HL-60/S4 treated with phorbol 12-myristate 13-acetate at 8.2 ng/mL for 4 days and 3 days (cell line): Measurements from ENCODE around the gene CORO2A.

Experiments
- in situ Hi-C: fragments of 300-500 bp; cut with MboI; formaldehyde crosslinking; loops from 2 replicates; pipeline ENCODE4 v1.15.0; 2022; ENCODE audit warnings: low sequenced_read_pairs

The CORO2A gene

DNA sequence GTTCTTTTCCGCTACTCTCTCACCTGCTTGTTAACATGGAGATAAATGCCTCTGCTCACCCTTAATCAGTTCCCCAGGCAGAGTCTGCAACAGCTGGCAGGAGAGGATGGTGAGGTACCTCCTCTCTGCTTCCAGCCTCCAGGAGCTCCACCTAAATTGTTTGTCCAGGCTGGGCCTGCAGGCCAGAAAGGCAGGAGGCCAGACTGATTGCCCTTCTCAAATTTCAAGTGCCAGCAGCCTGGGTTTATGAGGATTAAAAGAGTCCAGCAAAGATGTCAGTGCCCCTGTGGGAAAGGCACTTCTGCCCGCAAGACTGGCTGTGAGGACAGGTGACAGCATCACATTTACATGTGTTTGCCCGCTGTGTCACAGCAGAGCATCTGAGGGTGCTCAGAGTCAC lies 19.8 kb downstream of the CORO2A start:
- in situ Hi-C loops = no loop called here

DNA sequence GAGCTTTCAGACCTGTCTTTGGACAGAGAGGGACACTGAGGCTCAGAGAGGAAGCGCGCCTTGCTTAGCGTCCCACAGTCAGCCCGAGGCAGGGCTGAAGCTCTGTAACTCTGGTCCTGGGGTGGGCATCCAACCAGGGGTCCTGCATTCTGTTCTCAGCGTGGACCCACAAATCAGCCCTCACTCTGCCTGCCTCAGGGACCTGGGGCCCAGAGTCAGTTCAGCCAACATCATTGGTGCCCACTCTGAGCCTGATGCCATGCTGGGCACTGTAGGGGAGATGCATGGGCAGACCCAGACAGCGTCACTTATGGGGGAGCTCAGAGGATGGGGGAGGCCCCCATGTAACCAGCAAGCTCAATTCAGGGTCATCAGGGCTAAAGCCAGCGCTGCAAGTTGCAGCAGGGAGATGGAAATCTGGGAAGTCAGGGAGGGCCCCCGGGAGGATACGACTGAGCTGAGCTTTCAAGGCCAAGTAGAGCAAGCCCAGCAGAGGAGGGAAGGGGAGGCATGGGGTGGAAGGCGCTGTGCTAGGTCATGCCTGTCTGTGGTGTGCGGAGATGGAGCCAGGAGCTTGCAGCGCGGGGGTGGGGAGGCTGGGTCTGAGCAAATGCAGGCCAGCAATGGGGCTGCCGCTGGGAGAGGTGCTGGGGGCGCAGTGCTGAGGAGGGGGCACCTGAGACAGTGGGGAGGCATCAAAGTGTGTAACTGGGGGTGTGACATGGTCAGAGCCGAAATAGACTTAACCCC lies 21.1 kb downstream of the CORO2A start:
- in situ Hi-C loops = no loop called here

DNA sequence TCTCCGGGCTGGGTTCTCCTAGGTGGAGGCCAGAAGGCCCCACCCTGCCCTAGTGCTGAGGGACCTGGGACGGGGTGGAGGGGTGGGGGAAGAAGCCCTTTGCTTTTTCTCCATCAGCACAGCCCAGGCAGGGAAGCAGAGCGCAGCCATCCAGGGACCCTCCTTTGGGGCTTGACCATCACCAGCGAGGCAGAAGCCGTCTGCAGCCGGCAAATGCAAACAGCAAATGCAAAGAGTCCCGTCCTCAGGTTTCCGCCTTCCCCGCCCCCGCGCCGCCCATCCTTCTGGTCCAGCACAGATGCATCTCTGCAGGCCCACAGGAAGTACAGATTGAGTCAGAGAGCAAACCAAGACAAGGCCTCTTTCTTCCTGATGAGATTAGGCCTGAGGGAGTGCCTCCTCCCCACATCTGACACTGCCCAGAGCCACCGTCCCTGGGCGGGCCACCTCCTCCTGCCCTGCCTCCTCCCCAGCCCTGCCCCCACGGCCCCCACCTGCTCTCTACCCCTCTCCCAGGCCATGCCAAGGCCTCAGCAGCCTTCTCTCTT lies 23.4 kb downstream of the CORO2A start:
- in situ Hi-C loops = no loop called here

DNA sequence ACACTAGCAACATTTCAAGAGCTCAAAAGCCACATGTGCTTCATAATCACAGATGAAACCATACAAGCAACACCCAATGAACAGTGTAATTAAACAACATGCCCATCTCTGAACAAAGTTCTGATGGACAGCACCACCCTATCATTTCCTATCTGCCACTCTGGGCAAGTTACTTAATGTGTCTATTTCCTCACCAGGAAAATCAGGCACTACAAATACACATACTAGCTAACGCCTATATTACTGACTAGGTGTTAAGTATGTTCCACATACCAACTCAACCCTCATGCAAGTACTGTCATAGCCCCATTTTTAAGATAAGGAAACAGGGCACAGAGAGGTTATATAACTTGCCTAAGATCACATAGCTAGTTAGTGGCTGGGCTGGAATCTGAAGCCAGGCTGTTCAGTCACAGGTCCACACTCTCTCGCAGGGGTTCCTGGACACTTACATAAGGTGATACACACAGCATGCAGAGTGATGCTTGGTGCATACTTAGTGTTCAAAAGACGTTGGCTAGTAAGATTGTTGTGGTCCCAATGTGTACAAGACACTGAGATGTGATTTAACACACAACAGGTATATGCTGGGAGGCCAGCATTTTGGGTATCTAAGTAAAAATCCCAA lies 24.2 kb downstream of the CORO2A start:
- in situ Hi-C loops = no loop called here

DNA sequence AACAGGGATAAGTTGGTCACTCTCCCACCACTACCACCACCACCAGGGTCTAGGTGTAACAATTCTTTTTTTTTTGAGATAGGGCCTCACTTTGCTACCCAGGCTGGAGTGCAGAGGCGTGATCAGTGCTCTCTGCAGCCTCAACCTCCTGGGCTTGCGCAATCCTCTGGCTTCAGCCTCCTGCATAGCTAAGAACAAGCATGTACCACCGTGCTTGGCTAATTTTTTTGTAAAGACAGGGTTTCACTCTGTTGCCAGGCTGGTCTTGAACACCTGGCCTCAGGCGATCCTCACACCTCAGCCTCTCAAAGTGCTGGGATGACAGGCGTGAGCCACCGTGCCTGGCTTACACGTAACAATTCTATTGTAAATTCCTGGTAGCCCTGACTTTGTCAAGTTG lies 27.5 kb downstream of the CORO2A start:
- in situ Hi-C loops = no loop called here

DNA sequence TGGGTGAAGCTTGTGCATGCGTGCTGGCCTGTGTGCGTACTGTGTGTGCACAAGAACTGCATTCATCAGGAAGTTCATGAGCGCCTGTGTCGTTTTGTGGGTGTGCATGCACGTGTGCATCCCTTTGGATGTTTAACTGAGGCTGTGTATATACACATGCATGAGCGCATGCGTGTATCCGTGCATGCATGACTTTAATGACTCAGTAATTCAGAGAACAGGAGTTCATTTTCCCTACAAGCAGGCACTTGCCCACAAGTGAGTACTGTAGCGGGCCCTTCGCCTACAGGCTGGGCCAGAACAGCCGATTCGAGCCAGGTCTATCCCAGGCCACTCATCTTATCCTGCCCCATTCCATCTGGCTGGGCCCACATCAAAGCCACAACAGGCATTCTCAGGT lies 29.8 kb downstream of the CORO2A start:
- in situ Hi-C loops = no loop called here

DNA sequence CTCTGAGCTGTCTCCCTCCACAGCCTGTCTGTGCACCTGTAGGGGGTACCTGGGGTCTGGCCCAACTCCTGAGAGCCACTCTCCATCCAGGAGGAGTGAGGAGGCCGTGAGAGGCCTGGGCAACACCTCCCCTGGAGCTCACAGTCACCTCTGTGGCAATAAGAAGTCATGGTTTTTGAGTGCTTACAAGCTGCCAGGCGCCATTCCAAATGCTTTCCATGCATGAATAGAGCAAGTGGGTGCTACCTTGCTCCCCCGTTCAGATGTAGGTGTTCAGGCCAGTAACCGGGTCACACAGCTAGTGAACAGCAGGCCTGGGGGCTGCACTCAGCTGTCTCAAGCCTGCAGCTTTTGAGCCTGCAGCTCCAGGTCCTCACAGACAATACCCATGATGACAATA lies 30.6 kb downstream of the CORO2A start:
- in situ Hi-C loops = no loop called here

DNA sequence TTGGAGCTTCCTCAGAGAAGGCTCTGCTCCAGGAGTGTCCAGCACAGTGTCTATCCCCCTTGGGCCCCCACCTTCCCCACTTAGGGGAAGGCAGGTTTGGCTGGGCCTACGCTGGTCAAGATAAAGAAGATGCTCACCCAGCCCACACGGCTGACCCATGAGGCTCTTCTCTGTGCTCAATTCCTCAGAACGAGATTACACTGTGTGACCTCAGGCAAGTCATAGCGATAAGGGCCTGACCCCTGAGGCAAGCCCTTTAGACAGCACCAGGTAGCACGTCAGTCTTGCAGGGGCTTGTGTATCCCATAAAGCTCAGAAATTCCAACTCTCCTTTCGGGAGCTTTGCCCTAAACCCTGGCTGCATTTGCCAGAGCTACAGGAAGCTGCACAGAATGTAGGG lies 32.6 kb downstream of the CORO2A start:
- in situ Hi-C loops = no loop called here

DNA sequence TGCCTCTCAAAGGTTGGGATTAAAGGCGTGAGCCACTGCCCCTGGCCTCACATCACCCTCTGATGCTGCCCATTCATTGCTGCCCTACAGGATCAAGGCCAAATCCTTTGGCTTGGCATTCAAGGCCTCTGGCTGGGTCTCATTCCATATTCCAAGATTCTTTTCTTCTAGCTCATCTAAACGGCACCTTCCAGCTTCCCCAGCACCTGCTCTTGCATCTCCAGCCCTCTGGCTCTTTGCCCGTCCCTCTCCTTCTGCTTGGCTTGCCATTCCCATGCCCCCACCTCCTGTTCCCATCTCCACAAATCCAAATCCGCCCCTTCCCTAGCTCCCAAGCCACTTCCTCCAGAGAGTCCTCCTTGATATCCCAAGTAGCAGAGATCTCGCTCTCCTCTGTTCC lies 33.1 kb downstream of the CORO2A start:
- in situ Hi-C loops = no loop called here

DNA sequence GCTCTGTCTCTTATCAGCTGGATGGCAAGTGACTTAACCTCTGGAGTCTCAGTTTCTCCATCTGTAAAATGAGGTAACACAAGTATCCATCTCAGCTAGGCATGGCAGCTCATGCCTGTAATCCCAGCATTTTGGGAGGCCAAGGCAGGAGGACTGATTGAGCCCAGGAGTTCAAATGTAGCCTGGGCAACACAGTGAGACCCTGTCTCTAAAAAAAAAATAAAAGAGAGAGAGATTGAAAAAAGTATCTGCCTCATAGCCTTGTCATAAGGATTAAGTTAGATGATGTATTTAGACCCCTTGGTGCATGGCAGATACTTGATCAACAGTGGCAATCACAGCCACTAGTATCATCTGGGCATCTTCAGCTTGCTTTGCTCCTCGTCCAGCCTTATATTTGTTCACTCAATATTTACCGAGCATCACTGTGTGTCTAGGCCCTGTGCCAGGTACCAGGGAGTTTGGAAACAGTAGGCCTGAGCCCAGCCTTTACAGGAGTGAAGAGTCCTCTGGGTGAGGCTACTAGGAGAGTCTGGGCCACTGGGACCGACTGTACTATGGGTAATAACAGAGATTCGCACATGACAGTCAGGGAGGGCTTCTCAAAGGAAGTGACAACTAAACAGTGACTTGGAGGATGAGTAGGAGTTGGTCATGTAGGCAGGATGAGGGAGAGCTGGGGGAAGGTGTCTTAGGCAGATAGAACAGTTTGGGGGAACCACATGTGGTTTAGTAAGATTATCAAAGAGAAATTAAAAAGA lies 34.2 kb downstream of the CORO2A start:
- in situ Hi-C loops = no loop called here

DNA sequence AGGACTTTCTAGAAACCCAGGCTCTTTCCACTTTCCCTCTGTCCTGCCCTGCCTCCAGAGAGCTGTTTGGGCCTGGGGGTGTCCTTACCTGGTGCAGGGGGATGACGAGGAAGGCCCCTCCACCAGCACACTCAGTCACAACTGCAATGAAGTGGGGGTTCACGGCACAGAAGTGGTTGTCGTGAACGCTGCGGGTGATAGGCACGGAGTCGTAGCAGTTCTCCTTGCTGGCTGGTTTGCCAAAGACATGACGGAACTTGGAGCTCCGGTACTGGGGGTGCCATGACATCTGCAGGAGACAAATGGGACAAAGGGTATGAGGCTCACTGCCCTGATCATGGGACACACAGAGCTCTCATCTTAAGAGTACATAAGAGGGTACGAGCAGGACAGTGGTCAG lies 35.1 kb downstream of the CORO2A start:
- in situ Hi-C loops = no loop called here

DNA sequence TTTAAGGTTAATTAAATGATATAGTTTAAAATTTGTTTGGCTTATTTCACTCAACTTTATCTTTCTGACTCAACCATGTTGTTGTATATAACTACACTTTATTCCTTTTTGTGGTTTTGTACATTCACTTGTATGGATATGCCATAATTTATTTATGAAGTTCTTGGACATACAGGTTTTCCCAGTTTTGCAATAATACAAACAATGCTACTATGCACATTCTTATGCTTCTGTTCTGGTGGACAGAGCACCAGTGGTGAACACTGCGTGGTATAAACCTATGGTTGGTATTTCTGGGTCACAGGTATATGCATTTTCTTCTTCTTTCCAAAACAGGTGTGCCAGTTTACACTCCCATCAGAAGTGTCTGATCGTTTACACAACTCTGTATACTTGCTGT lies 37.8 kb downstream of the CORO2A start:
- in situ Hi-C loops = no loop called here

DNA sequence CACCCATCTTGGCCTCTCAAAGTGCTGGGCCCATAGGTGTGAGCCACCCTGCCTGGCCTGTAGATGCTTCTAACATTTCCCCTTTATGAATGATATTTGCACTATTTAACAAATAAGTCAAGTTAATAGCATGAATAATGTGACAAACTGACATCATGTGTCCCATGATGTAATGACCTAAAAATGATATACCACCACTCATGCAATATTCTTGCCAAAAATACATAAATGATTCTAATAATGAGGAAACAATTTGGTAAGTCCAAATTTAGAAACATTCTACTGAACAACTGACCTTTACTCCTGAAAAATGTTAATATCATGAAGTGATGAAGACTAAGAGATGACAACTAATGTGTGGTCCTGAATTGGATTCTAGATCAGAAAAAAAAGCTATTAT lies 39.9 kb downstream of the CORO2A start:
- in situ Hi-C loops = no loop called here

DNA sequence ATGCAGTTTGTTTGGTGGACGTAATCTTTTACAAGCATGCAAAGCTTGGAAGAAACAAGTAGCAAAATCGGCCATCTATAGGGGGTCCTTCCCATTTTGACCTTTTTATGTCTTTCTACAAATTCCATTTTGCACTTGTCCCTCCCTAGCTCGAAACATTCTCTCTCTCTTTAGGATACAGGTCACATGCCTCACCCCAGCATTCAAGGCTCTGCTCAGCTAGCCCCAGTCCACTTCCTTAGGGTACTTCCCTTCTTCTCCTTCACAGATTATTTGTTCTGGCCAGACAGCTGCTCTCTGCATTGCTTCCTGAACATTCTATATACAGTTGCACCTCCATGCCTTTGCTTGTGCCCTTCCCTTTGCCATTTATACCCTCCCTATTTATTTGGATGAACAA lies 41.7 kb downstream of the CORO2A start:
- in situ Hi-C loops = no loop called here

DNA sequence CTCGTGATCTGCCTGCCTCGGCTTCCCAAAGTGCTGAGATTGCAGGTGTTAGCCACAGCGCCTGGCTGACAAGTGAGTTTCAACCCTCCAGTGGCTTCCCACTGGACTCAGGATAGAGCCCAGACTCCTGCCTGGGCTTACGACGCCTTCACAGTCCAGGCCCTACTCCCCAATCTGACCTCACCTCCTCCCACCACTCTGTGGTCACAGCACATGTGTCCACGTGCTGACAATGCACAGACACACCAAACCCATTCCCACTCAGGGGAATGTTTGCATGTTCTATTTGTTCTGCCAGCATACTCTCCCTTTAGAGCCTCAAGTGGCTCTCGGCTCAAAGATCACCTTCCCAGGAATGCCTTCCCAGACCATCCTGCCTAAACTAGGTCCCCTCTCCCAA lies 42.3 kb downstream of the CORO2A start:
- in situ Hi-C loops = no loop called here

DNA sequence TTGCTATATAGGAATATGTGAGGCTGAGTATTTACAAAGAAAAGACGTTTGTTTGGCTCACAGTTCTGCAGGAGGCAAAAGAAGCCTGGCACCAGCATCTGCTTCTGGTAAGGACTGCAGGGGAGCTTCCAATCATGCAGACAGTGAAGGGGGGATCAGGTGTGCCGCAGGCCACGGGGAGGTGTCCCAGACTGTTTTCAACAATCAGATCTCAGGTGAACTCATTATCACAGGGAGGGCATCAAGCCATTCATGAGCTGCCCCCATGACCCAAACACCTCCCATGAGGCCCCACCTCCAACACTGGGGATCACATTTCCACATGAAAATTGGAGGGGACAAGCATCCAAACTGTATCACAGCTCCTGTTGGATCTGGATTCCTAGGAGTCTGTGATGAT lies 43.0 kb downstream of the CORO2A start:
- in situ Hi-C loops = no loop called here

DNA sequence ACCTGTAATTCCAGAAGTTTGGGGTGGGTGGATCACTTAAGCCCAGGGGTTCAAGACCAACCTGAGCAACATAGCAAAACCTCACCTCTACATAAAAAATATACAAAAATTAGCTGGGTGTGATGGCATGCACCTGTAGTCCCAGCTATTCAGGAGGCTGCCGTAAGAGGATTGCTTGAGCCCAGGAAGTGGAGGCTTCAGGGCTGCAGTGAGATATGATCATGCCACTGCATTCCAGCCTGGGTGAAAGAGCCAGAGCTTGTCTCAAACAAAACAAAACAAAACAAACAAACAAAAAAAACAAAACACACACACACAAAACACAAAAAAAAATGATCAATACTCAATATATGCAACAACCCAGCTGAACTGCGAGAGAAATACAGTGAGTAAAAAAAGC lies 44.0 kb downstream of the CORO2A start:
- in situ Hi-C loops = no loop called here

DNA sequence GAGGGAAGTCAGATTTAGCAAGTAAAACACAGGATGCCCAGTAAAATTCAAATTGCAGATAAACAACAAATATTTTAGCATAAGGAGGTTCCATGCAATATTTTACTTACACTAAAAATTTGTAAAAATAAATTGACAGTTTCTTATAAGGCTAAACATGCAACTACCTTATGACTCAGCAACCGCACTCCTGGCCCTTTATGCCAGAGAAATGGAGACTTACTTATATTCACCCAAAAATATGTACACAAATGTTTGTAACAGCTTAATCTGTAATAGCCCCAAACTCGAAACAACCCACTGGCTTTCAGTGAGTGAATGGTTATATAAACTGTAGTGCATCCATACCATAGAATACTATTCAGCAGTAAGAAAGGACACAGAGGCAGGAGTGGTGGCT lies 44.9 kb downstream of the CORO2A start:
- in situ Hi-C loops = no loop called here

DNA sequence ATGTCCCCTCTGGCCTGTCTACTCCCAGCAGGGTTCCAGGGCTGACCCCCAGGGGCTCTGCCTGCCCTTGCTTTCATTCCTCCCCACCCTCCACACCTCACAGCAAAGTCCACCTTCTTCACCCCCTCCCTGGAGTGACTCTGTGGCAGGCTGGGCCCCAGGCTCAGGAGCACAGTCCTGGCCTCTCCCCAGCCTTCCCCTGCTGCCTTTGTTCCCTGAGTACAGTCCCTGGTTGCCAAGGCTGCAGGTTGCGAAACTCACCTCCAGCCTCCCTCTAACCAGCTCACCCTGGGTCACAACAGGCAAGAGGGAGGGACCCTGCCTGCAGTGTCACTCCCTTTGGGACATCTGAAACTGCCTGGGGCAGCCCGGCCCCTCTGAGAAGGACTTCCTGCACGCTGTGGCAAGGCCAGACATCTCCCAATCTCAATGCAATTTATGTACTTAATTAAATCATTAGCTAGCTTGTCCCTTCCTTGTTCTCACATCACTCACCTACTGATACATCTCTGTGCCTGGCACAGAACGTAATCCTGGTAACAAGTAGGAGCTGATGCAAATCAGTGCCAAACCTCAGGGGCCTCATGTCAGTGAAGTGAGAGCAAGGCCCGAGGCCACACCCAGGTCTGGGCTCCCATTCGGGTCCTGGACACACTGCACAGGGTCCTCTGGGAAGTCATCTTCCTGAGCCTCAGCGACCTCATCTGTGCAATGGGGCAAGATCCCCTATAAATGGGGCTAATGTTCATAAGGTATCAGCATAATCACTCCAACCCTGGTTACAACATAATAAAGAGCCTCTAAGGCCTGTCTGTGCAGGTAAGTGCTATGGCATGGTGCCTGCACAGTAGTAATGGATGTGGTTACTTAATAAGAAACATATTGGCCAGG lies 46.1 kb downstream of the CORO2A start:
- in situ Hi-C loops = no loop called here

DNA sequence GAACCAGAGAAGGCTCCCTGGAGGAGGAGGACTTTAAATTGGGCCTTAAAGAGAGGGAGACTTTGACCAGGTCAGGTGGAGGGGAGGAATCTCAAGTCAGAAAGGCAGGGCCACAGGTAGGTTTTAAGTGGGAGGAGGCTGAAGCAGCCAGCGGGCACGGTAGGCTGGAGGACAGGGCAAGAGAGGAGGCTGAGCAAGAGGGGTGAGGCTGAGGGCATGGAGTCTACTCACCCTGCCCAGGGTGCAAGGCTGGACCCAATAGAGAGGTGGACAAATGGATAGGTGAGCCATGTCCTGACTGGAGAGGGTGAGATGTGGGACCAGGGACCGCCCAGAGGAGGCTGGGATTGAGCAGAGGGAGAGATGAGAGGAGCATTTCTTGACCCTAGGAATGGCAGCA lies 47.8 kb downstream of the CORO2A start:
- in situ Hi-C loops = no loop called here

DNA sequence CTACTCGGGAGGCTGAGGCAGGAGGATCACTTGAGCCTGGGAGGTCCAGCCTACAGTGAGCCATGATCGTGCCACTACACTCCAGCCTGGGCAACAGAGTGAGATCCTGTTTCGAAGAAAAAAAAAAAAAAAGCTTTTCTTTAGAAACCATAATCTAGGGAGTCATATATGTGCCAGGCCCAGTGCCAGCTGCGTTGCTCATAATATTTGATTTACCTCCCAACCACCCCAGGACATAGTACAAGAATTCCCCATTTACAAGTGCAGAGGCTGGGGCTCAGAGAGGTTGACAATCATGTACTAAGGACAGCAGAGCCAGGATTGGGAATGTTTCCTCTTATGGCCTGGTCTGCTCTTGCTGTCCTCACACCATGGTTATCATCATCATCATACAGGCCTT lies 48.4 kb downstream of the CORO2A start:
- in situ Hi-C loops = no loop called here
